OCI-LY1 (cell line): ENCODE data around the gene ELOA2.

Experiments used
- H2AFZ ChIP-seq: fragments of 200-600 bp; sonication (generic), shearing (Covaris generic); 2 replicates; pipeline ENCODE4 v1.6.0; 2014; ENCODE audit warnings: antibody characterized with exemption, mild to moderate bottlenecking, low read length
- H3F3A ChIP-seq: fragments of 200-600 bp; sonication (generic), shearing (Covaris generic); 2 replicates; pipeline ENCODE4 v1.6.0; 2014; ENCODE audit warnings: mild to moderate bottlenecking, antibody characterized with exemption, low read length, moderate library complexity; ENCODE audit not compliant: insufficient read depth
- H3K27ac ChIP-seq: fragments of 200-600 bp; sonication (generic); 2 replicates; pipeline ENCODE4 v1.5.1; 2014; ENCODE audit warnings: low read length, mixed run types, mild to moderate bottlenecking, low read depth; ENCODE audit not compliant: poor library complexity, severe bottlenecking
- H3K27me3 ChIP-seq: fragments of 200-600 bp; sonication (generic); 2 replicates; pipeline ENCODE4 v1.6.0; 2014; ENCODE audit warnings: antibody characterized with exemption, mild to moderate bottlenecking, low read length, moderate library complexity; ENCODE audit not compliant: insufficient read depth
- H3K36me3 ChIP-seq: fragments of 200-600 bp; sonication (generic); 2 replicates; pipeline ENCODE4 v1.6.1; 2014; ENCODE audit warnings: mild to moderate bottlenecking, antibody characterized with exemption, low read length, moderate library complexity, mixed read lengths; ENCODE audit not compliant: insufficient read depth
- H3K4me1 ChIP-seq: fragments of 200-600 bp; sonication (generic); 2 replicates; pipeline ENCODE4 v1.5.1; 2014; ENCODE audit warnings: mild to moderate bottlenecking, low read length, moderate library complexity; ENCODE audit not compliant: insufficient read depth, severe bottlenecking
- H3K4me2 ChIP-seq: fragments of 200-600 bp; sonication (generic), shearing (Covaris generic); 2 replicates; pipeline ENCODE4 v1.6.1; 2014; ENCODE audit warnings: low read length
- H3K4me3 ChIP-seq: fragments of 200-600 bp; sonication (generic); 2 replicates; pipeline ENCODE4 v1.5.1; 2014; ENCODE audit warnings: low read length, low read depth, mild to moderate bottlenecking, mixed read lengths; ENCODE audit not compliant: poor library complexity, severe bottlenecking
- H3K79me2 ChIP-seq: fragments of 200-600 bp; shearing (Covaris generic); 2 replicates; pipeline ENCODE4 v1.6.1; 2016; ENCODE audit warnings: mixed run types, low read length, mixed read lengths; ENCODE audit not compliant: insufficient read depth
- H3K9ac ChIP-seq: fragments of 200-600 bp; sonication (generic), shearing (Covaris generic); 2 replicates; pipeline ENCODE4 v1.6.1; 2014; ENCODE audit warnings: mild to moderate bottlenecking, low read length, mixed read lengths
- H3K9me2 ChIP-seq: fragments of 200-600 bp; sonication (generic), shearing (Covaris generic); 2 replicates; pipeline ENCODE4 v1.6.1; 2014; ENCODE audit warnings: low read depth, mild to moderate bottlenecking, low read length, mixed read lengths
- H3K9me3 ChIP-seq: fragments of 200-600 bp; shearing (Covaris generic); 2 replicates; pipeline ENCODE4 v1.6.1; 2014; ENCODE audit warnings: low read length, mixed read lengths
- H4K20me1 ChIP-seq: fragments of 200-600 bp; sonication (generic), shearing (Covaris generic); 2 replicates; pipeline ENCODE4 v1.6.0; 2016; ENCODE audit warnings: mild to moderate bottlenecking, low read length; ENCODE audit not compliant: insufficient read depth
- EZH2 ChIP-seq: fragments of 200-600 bp; sonication (generic), shearing (Covaris generic); IDR thresholded peaks from 2 replicates; pipeline ENCODE4 v1.8.0; 2017; ENCODE audit warnings: borderline replicate concordance, mixed run types, mild to moderate bottlenecking, antibody characterized with exemption, low read length, moderate library complexity, mixed read lengths
- TF ChIP-seq, protein P1 (sequence below): fragments of 200-600 bp; sonication (generic), shearing (Covaris generic); IDR thresholded peaks from 2 replicates; pipeline ENCODE4 v1.5.1; 2017; ENCODE audit warnings: mild to moderate bottlenecking, antibody characterized with exemption, low read length, moderate library complexity, mixed read lengths

Gene ELOA2

DNA sequence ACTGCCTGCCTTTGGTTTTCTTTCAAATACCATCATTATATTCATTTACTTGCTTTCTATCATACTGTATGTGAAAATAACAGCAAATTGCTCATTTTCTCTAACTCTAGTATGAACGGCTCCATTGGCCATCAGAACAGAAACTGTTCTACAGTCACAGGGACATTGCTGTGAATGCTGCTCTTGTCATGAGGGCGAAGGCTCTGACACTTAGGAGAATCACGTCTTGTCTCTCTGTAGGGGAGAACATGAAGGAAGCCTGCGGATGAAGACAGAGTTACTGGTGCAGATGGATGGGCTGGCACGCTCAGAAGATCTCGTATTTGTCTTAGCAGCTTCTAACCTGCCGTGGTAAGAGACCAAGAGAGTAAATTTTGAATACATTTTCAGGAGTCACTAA is 41.7 kb upstream of the ELOA2 start:
- Histone ChIP-seq H3K4me1 (no peaks in the 10 kb centered on the region), H3K79me2 (no peaks in the 10 kb centered on the region), H3K9me2 (no peaks in the 10 kb centered on the region), H3K27me3 (no peaks in the 10 kb centered on the region), H3K4me2 (no peak overlapping the region), H3K36me3 (peaks cover 6% of the 10 kb centered on the region; the same call in 1 of the 2 replicates), H3K27ac (no peak overlapping the region), H3F3A (no peaks in the 10 kb centered on the region), H3K4me3 (no peak overlapping the region), H4K20me1 (no peaks in the 10 kb centered on the region), H2AFZ (no peak overlapping the region), H3K9ac (no peak overlapping the region), H3K9me3 (no peaks in the 10 kb centered on the region)
- no peak for TF ChIP-seq EZH2

DNA sequence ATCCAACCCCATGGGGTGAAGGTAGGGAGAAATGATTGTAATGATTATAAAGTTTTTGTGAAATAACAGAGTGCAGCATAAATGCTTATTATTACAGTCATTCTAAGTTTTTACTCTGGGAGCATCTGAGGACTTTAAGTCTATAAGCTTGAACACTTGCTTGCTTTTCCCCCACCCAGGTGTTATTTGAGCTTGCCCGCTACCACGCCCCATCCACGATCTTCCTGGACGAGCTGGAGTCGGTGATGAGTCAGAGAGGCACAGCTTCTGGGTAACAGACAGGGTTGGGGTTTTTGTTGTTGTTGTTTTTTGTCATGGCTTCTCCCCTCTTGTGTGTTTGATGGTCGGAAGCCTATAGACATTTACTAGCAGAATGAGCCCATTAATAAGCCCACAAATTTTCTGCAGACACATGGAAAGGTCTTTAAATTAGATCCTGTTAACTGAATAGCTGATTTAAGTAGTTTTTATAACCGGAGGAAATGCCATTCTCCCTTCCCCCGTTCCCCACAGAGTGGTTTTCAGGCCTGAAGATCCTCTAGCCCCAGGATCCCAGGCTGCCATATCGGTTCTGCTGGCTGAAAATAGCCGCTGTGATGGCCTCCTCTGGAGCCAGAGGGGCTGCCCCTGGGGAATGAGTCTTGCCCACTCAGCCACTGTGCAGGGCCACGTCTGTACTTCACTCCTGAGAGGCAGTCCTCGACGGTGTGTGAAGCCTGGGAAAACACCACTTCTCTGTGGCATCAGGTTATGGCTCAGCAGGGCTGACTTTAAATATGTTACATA is 39.9 kb upstream of the ELOA2 start:
- Histone ChIP-seq H3K27me3 (no peaks in the 10 kb centered on the region), H4K20me1 (no peaks in the 10 kb centered on the region), H3F3A (no peaks in the 10 kb centered on the region), H3K79me2 (no peaks in the 10 kb centered on the region), H3K27ac (no peak overlapping the region), H3K9me3 (no peaks in the 10 kb centered on the region), H3K4me1 (no peaks in the 10 kb centered on the region), H2AFZ (no peak overlapping the region), H3K9ac (no peak overlapping the region), H3K9me2 (no peaks in the 10 kb centered on the region), H3K36me3 (peaks cover 6% of the 10 kb centered on the region; the same call in 1 of the 2 replicates), H3K4me3 (no peak overlapping the region), H3K4me2 (no peak overlapping the region)
- TF ChIP-seq EZH2 = no peak
- TF ChIP-seq, protein P1, sequence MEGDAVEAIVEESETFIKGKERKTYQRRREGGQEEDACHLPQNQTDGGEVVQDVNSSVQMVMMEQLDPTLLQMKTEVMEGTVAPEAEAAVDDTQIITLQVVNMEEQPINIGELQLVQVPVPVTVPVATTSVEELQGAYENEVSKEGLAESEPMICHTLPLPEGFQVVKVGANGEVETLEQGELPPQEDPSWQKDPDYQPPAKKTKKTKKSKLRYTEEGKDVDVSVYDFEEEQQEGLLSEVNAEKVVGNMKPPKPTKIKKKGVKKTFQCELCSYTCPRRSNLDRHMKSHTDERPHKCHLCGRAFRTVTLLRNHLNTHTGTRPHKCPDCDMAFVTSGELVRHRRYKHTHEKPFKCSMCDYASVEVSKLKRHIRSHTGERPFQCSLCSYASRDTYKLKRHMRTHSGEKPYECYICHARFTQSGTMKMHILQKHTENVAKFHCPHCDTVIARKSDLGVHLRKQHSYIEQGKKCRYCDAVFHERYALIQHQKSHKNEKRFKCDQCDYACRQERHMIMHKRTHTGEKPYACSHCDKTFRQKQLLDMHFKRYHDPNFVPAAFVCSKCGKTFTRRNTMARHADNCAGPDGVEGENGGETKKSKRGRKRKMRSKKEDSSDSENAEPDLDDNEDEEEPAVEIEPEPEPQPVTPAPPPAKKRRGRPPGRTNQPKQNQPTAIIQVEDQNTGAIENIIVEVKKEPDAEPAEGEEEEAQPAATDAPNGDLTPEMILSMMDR = no peak

DNA sequence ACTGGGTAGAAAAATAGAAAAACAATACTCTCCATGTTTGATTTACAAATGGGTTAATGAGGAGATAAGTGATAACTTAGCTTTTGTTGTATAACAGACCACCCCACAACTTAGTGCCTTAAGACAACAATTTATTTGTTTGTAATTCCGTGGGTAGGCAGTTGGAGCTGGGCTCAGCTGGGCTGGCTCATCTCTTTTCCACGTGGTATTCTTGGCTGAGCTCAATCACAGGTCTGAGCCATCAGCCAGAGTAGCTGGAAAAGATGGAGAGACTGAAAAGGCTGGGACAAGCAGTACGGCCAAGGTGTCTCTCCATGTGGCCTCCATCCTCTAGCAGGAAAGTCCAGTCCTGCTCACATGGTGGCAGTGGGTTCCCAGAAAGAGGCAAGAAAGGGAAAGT is 32.2 kb upstream of the ELOA2 start:
- Histone ChIP-seq H3K27me3 (no peaks in the 10 kb centered on the region), H3K9ac (no peak overlapping the region), H3K9me3 (no peaks in the 10 kb centered on the region), H3K27ac (no peak overlapping the region), H3K36me3 (peaks cover 3% of the 10 kb centered on the region; the same call in 1 of the 2 replicates), H3K79me2 (no peaks in the 10 kb centered on the region), H2AFZ (no peak overlapping the region), H3F3A (no peaks in the 10 kb centered on the region), H3K4me3 (no peak overlapping the region), H3K9me2 (no peaks in the 10 kb centered on the region), H4K20me1 (no peaks in the 10 kb centered on the region), H3K4me1 (no peaks in the 10 kb centered on the region), H3K4me2 (no peak overlapping the region)
- TF ChIP-seq, protein P1 = no peak
- no peak for TF ChIP-seq EZH2

DNA sequence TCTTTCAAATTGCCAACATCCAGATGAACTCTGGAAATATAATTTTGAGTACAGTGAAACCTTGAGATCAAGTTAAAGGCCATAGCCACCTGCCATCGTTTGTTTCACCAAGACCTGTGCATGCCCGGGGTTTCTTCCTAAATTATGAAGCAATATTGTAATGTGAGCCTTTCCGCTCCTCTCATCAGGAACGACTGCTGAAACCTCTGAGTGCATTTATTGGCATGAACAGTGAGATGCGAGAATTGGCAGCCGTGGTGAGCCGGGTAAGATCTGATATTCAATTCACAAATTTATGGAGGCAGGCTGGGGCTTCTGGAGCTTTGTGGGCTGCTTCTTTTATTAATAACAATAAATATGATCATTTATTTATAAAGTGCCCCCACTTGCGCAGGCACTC is 27.7 kb upstream of the ELOA2 start:
- Histone ChIP-seq H3K9me2 (no peaks in the 10 kb centered on the region), H3K4me1 (no peaks in the 10 kb centered on the region), H3K9ac (no peak overlapping the region), H3K9me3 (no peaks in the 10 kb centered on the region), H3K36me3 (peaks cover 13% of the 10 kb centered on the region), H3K4me3 (no peak overlapping the region), H3F3A (no peaks in the 10 kb centered on the region), H3K79me2 (no peaks in the 10 kb centered on the region), H4K20me1 (no peaks in the 10 kb centered on the region), H3K4me2 (no peak overlapping the region), H3K27ac (no peak overlapping the region), H3K27me3 (no peaks in the 10 kb centered on the region), H2AFZ (no peak overlapping the region)
- no peak for TF ChIP-seq EZH2
- TF ChIP-seq, protein P1 = no peak
